SK-N-MC (cell line): Measurements from ENCODE around the gene PDE3B.
"Not testable (repeated sequence)": the region's sequence is repeated elsewhere in the genome, so short reads cannot be mapped to it uniquely, and the experiment has no call there.

ENCODE experiments used
- DNase-seq: peaks from one replicate; pipeline ENCODE4 v3.0.0-alpha.2; 2011; ENCODE audit warnings: low read depth, low spot score
- H3K27ac ChIP-seq: fragments of 200-600 bp; sonication (generic); 2 replicates; pipeline ENCODE4 v1.5.1; 2016; ENCODE audit warnings: mixed run types
- H3K36me3 ChIP-seq: fragments of 200-600 bp; sonication (generic); 2 replicates; pipeline ENCODE4 v1.6.1; 2017; ENCODE audit warnings: antibody characterized with exemption, low read length, mixed read lengths; ENCODE audit not compliant: insufficient read depth
- H3K4me3 ChIP-seq: fragments of 200-600 bp; sonication (generic); 2 replicates; pipeline ENCODE4 v1.5.1; 2016
- H3K9ac ChIP-seq: fragments of 200-600 bp; sonication (generic); 2 replicates; pipeline ENCODE4 v1.8.0; 2017; ENCODE audit warnings: mixed run types, mixed read lengths; ENCODE audit not compliant: insufficient read length
- H3K9me3 ChIP-seq: fragments of 200-600 bp; sonication (generic); 2 replicates; pipeline ENCODE4 v1.6.1; 2017; ENCODE audit warnings: low read depth, mild to moderate bottlenecking, antibody characterized with exemption, low read length, moderate library complexity, mixed read lengths
- EZH2 ChIP-seq: fragments of 200-600 bp; sonication (generic); IDR thresholded peaks from one replicate; pipeline ENCODE4 v1.6.1; 2017; ENCODE audit warnings: antibody characterized with exemption
- FOXP2 ChIP-seq: optimal IDR thresholded peaks from 2 replicates; pipeline ENCODE3; 2011; ENCODE audit warnings: mild to moderate bottlenecking, moderate library complexity; ENCODE audit not compliant: insufficient read depth; ENCODE audit errors: extremely low read length, control extremely low read depth
- POLR2AphosphoS5 ChIP-seq: IDR thresholded peaks from 2 replicates; pipeline ENCODE4 v1.6.1; 2012; ENCODE audit warnings: mild to moderate bottlenecking, low read depth, low read length, borderline replicate concordance

Gene PDE3B

DNA sequence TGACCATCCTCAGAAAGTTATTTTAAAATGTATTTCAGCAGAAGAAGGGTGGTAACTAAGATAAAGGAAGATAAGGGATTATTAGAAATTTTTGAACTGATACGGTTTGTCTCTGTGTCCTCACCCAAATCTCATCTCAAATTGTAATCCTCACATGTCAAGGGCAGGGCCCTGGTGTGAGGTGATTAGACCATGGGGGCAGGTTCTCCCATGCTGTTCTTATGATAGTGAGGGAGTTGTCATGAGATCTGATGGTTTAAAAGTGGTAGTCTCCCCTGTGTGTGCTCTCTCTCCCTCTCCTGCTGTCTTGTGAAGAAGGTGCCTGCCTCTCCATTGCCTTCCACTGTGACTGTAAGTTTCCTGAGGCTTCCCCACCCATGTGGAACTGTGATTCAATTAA, 212.3 kb downstream of the PDE3B start:
- no peak for DNase-seq
- TF ChIP-seq EZH2: no peak
- no peak for TF ChIP-seq POLR2AphosphoS5
- TF ChIP-seq FOXP2: no peak
- Histone ChIP-seq H3K9me3 (no peaks in the 10 kb centered on the region), H3K9ac (no peak overlapping the region), H3K36me3 (no peaks in the 10 kb centered on the region), H3K27ac (no peak overlapping the region), H3K4me3 (no peak overlapping the region)

DNA sequence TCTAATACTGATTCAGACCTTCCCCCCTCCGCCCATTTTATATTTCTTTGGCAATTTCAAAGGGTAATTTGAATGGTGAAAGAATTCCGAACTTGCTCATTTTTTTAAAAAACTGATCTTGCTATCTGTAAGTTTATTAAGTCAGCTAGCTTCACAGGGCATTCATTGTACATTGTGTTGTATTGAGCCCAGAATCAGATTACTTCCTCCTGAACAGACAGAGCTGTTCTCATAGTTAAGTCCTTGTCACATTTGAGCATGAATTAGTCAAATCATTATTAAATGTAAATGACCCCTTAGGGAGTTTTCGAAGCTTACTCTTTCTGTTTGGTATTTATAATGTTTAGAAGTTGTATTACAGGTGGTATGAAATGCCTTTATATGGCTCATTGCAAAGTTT, 214.0 kb downstream of the PDE3B start:
- Histone ChIP-seq H3K36me3 (peaks cover 7% of the 10 kb centered on the region; the same call in 1 of the 2 replicates), H3K4me3 (no peak overlapping the region), H3K27ac (no peak overlapping the region), H3K9ac (no peak overlapping the region), H3K9me3 (no peaks in the 10 kb centered on the region)
- TF ChIP-seq EZH2 (no peak), FOXP2 (no peak)
- no peak for DNase-seq

GRCh38 chr11:14858404-14858803, 214.8 kb downstream of the PDE3B start:
- TF ChIP-seq EZH2 (no peak), POLR2AphosphoS5 (no peak), FOXP2 (no peak)
- no peak for DNase-seq
- H3K4me3 ChIP-seq: no peak overlapping the region
- no peak overlapping the region for H3K27ac ChIP-seq
- H3K9me3 ChIP-seq: no peaks in the 10 kb centered on the region
- peaks cover 9% of the 10 kb centered on the region; the same call in 1 of the 2 replicates for H3K36me3 ChIP-seq
- H3K9ac ChIP-seq: no peak overlapping the region

- Histone ChIP-seq H3K9me3 (no peaks in the 10 kb centered on the region), H3K36me3 (peaks cover 14% of the 10 kb centered on the region; the same call in 1 of the 2 replicates)
- no peak for DNase-seq
These were observed 216.9 kb downstream of the PDE3B start for GRCh38 chr11:14860511-14860910.

DNA sequence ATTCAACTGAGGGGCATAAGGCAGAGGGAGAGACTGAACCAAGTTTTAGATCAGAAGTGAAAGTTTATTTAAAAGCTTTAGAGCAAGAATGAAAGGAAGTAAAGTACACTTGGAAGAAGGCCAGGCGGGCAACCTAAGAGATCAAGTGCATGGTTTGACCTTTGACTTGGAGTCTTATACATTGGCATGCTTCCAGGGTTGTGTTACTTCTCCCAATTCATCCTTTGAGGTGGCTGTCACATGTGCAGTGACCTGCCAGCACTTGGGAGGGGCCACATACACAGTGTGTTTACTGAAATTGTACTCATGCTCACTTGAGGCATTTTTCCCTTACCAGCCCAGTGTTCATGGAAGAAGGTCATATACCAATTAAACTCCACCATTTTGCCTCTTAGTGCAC, 218.1 kb downstream of the PDE3B start:
- no peak overlapping the region for H3K9ac ChIP-seq
- H3K9me3 ChIP-seq: no peaks in the 10 kb centered on the region
- peaks cover 14% of the 10 kb centered on the region; the same call in 1 of the 2 replicates for H3K36me3 ChIP-seq
- no peak for DNase-seq
- TF ChIP-seq EZH2 (no peak), POLR2AphosphoS5 (no peak), FOXP2 (no peak)
- H3K4me3 ChIP-seq: no peak overlapping the region
- no peak overlapping the region for H3K27ac ChIP-seq

More at GRCh38 chr11:14860511-14860910, 216.9 kb downstream of the PDE3B start:
- Histone ChIP-seq H3K9ac (peak overlapping the region; percentile 0), H3K27ac (peak overlapping the region; percentile 30; the same call in 1 of the 2 replicates), H3K4me3 (no peak overlapping the region)
- no peak for TF ChIP-seq POLR2AphosphoS5

GRCh38 chr11:14863775-14864174, 220.2 kb downstream of the PDE3B start:
- not testable (repeated sequence) for DNase-seq, H3K4me3 ChIP-seq, H3K9me3 ChIP-seq, H3K27ac ChIP-seq, H3K9ac ChIP-seq
- peaks cover 14% of the 10 kb centered on the region; the same call in 1 of the 2 replicates for H3K36me3 ChIP-seq

GRCh38 chr11:14872032-14872431, 228.4 kb downstream of the PDE3B start:
- no peak for DNase-seq

GRCh38 chr11:14873632-14874031, 230.0 kb downstream of the PDE3B start:
- Histone ChIP-seq H3K9me3 (no peaks in the 10 kb centered on the region), H3K4me3 (no peak overlapping the region), H3K36me3 (peaks cover 19% of the 10 kb centered on the region; the same call in 1 of the 2 replicates), H3K9ac (no peak overlapping the region), H3K27ac (no peak overlapping the region)
- TF ChIP-seq FOXP2 (no peak), EZH2 (no peak), POLR2AphosphoS5 (no peak)
- no peak for DNase-seq

More at GRCh38 chr11:14872032-14872431, 228.4 kb downstream of the PDE3B start:
- no peak overlapping the region for H3K9ac ChIP-seq
- peak overlapping the region; percentile 52 for H3K27ac ChIP-seq
- H3K9me3 ChIP-seq: no peaks in the 10 kb centered on the region
- H3K4me3 ChIP-seq: no peak overlapping the region
- no peak for TF ChIP-seq FOXP2
- TF ChIP-seq POLR2AphosphoS5: no peak
- no peak for TF ChIP-seq EZH2
- H3K36me3 ChIP-seq: peaks cover 7% of the 10 kb centered on the region; the same call in 1 of the 2 replicates

- TF ChIP-seq POLR2AphosphoS5: no peak
- no peak for TF ChIP-seq EZH2
- no peak for TF ChIP-seq FOXP2
- H3K9ac ChIP-seq: no peak overlapping the region
These were observed 231.6 kb downstream of the PDE3B start for GRCh38 chr11:14875163-14875562.

More at GRCh38 chr11:14875163-14875562, 231.6 kb downstream of the PDE3B start:
- H3K36me3 ChIP-seq: peaks cover 26% of the 10 kb centered on the region; the same call in 1 of the 2 replicates
- no peaks in the 10 kb centered on the region for H3K9me3 ChIP-seq
- H3K4me3 ChIP-seq: no peak overlapping the region
- H3K27ac ChIP-seq: no peak overlapping the region
- no peak for DNase-seq
